Measurements from ENCODE around the gene OR2T35.
"Not testable (repeated sequence)": the region's sequence is repeated elsewhere in the genome, so short reads cannot be mapped to it uniquely, and the experiment has no call there.

OR2T35 gene

DNA sequence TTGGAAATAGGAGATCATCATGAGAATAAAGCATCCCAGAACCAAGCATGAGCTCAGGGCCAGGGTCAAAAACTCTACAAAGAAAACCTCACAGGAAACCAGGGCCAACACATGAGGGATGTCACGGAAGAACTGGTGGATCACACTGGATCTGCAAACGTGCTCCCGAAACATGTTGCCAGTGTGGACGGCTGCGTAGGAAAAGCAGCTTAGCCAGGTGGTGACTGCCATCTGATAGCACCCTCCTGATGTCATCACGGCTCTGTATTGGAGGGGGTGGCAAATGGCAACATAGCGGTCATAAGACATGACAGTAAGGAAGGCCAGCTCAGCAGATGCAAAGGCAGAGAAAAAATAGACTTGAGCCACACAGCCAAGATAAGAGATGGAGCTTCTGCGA, 36.6 kb upstream of the OR2T35 start:
- Histone ChIP-seq H3F3A (ENCODE audit: insufficient read depth) (no peaks in the 10 kb centered on the region), H3K4me3 (ENCODE audit: insufficient read depth, low read length, poor library complexity, severe bottlenecking) (no peak overlapping the region), H3K9me2 (replicated peaks; ENCODE audit: insufficient read depth, low read length) (no peaks in the 10 kb centered on the region), H3K27ac (ENCODE audit: low read depth, low read length) (no peak overlapping the region), H3K27me3 (ENCODE audit: low read length) (no peaks in the 10 kb centered on the region), H3K9ac (ENCODE audit: low read length) (no peak overlapping the region), H4K20me1 (ENCODE audit: low read depth, low read length) (no peaks in the 10 kb centered on the region), H2AFZ (ENCODE audit: low read depth, low read length, severe bottlenecking) (no peak overlapping the region), H3K9me3 (ENCODE audit: insufficient read depth, low read length) (no peaks in the 10 kb centered on the region), H3K36me3 (ENCODE audit: low read length) (no peaks in the 10 kb centered on the region), H3K4me2 (ENCODE audit: low read depth, low read length, poor library complexity, severe bottlenecking) (no peak overlapping the region), H3K79me2 (ENCODE audit: insufficient read depth, low read length) (no peaks in the 10 kb centered on the region)
- no peak for TF ChIP-seq EZH2phosphoT487 (conservative IDR thresholded peaks at IDR 0.05; ENCODE audit: low read length)
- TF ChIP-seq, protein P1, sequence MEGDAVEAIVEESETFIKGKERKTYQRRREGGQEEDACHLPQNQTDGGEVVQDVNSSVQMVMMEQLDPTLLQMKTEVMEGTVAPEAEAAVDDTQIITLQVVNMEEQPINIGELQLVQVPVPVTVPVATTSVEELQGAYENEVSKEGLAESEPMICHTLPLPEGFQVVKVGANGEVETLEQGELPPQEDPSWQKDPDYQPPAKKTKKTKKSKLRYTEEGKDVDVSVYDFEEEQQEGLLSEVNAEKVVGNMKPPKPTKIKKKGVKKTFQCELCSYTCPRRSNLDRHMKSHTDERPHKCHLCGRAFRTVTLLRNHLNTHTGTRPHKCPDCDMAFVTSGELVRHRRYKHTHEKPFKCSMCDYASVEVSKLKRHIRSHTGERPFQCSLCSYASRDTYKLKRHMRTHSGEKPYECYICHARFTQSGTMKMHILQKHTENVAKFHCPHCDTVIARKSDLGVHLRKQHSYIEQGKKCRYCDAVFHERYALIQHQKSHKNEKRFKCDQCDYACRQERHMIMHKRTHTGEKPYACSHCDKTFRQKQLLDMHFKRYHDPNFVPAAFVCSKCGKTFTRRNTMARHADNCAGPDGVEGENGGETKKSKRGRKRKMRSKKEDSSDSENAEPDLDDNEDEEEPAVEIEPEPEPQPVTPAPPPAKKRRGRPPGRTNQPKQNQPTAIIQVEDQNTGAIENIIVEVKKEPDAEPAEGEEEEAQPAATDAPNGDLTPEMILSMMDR (IDR thresholded peaks at IDR 0.05; ENCODE audit: insufficient read depth, low read length, poor library complexity, severe bottlenecking), result no peak

DNA sequence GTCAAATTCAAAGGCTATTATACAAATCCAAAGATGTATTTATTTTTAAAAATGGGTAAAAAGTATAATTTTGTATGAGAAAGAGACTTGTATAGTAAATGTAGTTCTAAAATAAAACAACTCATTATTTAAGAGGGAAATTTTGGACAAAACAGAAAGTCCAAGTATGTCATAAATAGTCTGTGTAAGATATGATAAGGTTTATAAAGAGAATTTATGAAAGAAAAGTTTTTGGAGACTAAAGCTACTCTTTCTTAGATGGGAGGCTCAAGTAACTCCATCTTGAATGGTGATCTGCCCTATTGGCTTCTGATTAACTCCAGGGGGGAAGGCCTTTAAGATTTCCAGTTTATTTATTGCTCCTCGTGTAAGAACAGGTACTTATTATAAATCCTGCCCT, 24.9 kb upstream of the OR2T35 start:
- H3K9ac ChIP-seq (ENCODE audit: low read length), result no peak overlapping the region
- no peak overlapping the region for H2AFZ ChIP-seq (ENCODE audit: low read depth, low read length, severe bottlenecking)
- TF ChIP-seq, protein P1 (IDR thresholded peaks at IDR 0.05; ENCODE audit: insufficient read depth, low read length, poor library complexity, severe bottlenecking), result no peak
- no peak for TF ChIP-seq EZH2phosphoT487 (conservative IDR thresholded peaks at IDR 0.05; ENCODE audit: low read length)
- H4K20me1 ChIP-seq (ENCODE audit: low read depth, low read length), result no peaks in the 10 kb centered on the region
- no peaks in the 10 kb centered on the region for H3K9me2 ChIP-seq (replicated peaks; ENCODE audit: insufficient read depth, low read length)
- H3K27me3 ChIP-seq (ENCODE audit: low read length), result no peaks in the 10 kb centered on the region
- peaks cover 18% of the 10 kb centered on the region for H3K9me3 ChIP-seq (ENCODE audit: insufficient read depth, low read length)
- H3K4me3 ChIP-seq (ENCODE audit: insufficient read depth, low read length, poor library complexity, severe bottlenecking), result no peak overlapping the region
- no peaks in the 10 kb centered on the region for H3K36me3 ChIP-seq (ENCODE audit: low read length)
- H3F3A ChIP-seq (ENCODE audit: insufficient read depth), result no peaks in the 10 kb centered on the region
- no peaks in the 10 kb centered on the region for H3K79me2 ChIP-seq (ENCODE audit: insufficient read depth, low read length)
- no peak overlapping the region for H3K27ac ChIP-seq (ENCODE audit: low read depth, low read length)
- no peak overlapping the region for H3K4me2 ChIP-seq (ENCODE audit: low read depth, low read length, poor library complexity, severe bottlenecking)

GRCh38 chr1:248663453-248664328, 18.6 kb upstream of the OR2T35 start:
- not testable (repeated sequence) for H2AFZ ChIP-seq (ENCODE audit: low read depth, low read length, severe bottlenecking); H3F3A ChIP-seq (ENCODE audit: insufficient read depth); H3K4me2 ChIP-seq (ENCODE audit: low read depth, low read length, poor library complexity, severe bottlenecking); H3K79me2 ChIP-seq (ENCODE audit: insufficient read depth, low read length); H3K9me3 ChIP-seq (ENCODE audit: insufficient read depth, low read length); H3K27ac ChIP-seq (ENCODE audit: low read depth, low read length); H3K9me2 ChIP-seq (replicated peaks; ENCODE audit: insufficient read depth, low read length); H4K20me1 ChIP-seq (ENCODE audit: low read depth, low read length); H3K4me3 ChIP-seq (ENCODE audit: insufficient read depth, low read length, poor library complexity, severe bottlenecking); H3K27me3 ChIP-seq (ENCODE audit: low read length); H3K9ac ChIP-seq (ENCODE audit: low read length); H3K36me3 ChIP-seq (ENCODE audit: low read length)

GRCh38 chr1:248656797-248657196, 11.7 kb upstream of the OR2T35 start:
- not testable (repeated sequence) for H3K79me2 ChIP-seq (ENCODE audit: insufficient read depth, low read length); H3K36me3 ChIP-seq (ENCODE audit: low read length); H3K9me3 ChIP-seq (ENCODE audit: insufficient read depth, low read length); H3K9ac ChIP-seq (ENCODE audit: low read length); H2AFZ ChIP-seq (ENCODE audit: low read depth, low read length, severe bottlenecking); H3K4me3 ChIP-seq (ENCODE audit: insufficient read depth, low read length, poor library complexity, severe bottlenecking); H3K27me3 ChIP-seq (ENCODE audit: low read length); H3F3A ChIP-seq (ENCODE audit: insufficient read depth); H4K20me1 ChIP-seq (ENCODE audit: low read depth, low read length); H3K27ac ChIP-seq (ENCODE audit: low read depth, low read length); H3K4me2 ChIP-seq (ENCODE audit: low read depth, low read length, poor library complexity, severe bottlenecking); H3K9me2 ChIP-seq (replicated peaks; ENCODE audit: insufficient read depth, low read length)

GRCh38 chr1:248655354-248655753, 10.3 kb upstream of the OR2T35 start, which contains the start of gene OR2T27:
OR2T27 (minus strand) TSS chr1:248655528; CDS start chr1:248650884, 4,644 bp downstream.
- not testable (repeated sequence) for H3K9me2 ChIP-seq (replicated peaks; ENCODE audit: insufficient read depth, low read length); H3K9me3 ChIP-seq (ENCODE audit: insufficient read depth, low read length); H3K36me3 ChIP-seq (ENCODE audit: low read length); H2AFZ ChIP-seq (ENCODE audit: low read depth, low read length, severe bottlenecking); H3K4me3 ChIP-seq (ENCODE audit: insufficient read depth, low read length, poor library complexity, severe bottlenecking); H3K9ac ChIP-seq (ENCODE audit: low read length); H3K27ac ChIP-seq (ENCODE audit: low read depth, low read length); H4K20me1 ChIP-seq (ENCODE audit: low read depth, low read length); H3F3A ChIP-seq (ENCODE audit: insufficient read depth); H3K4me2 ChIP-seq (ENCODE audit: low read depth, low read length, poor library complexity, severe bottlenecking); H3K79me2 ChIP-seq (ENCODE audit: insufficient read depth, low read length); H3K27me3 ChIP-seq (ENCODE audit: low read length)

- H3F3A ChIP-seq (ENCODE audit: insufficient read depth); H3K4me3 ChIP-seq (ENCODE audit: insufficient read depth, low read length, poor library complexity, severe bottlenecking); H4K20me1 ChIP-seq (ENCODE audit: low read depth, low read length); H3K36me3 ChIP-seq (ENCODE audit: low read length); H3K27ac ChIP-seq (ENCODE audit: low read depth, low read length); H3K4me2 ChIP-seq (ENCODE audit: low read depth, low read length, poor library complexity, severe bottlenecking); H3K27me3 ChIP-seq (ENCODE audit: low read length); H3K9me2 ChIP-seq (replicated peaks; ENCODE audit: insufficient read depth, low read length); H2AFZ ChIP-seq (ENCODE audit: low read depth, low read length, severe bottlenecking); H3K9ac ChIP-seq (ENCODE audit: low read length); H3K79me2 ChIP-seq (ENCODE audit: insufficient read depth, low read length); H3K9me3 ChIP-seq (ENCODE audit: insufficient read depth, low read length): not testable (repeated sequence)
Measured at GRCh38 chr1:248648770-248649536, 3.9 kb upstream of the OR2T35 start.

Data from SU-DHL-6 (cell line).